ENCODE data around the gene PIWIL1.

PIWIL1 gene

GRCh38 chr12:130382818-130383217, 45.1 kb downstream of the PIWIL1 start:
- DNase-seq: no peak

- no peak for DNase-seq
Measured at GRCh38 chr12:130384234-130384633, 46.5 kb downstream of the PIWIL1 start.

DNA sequence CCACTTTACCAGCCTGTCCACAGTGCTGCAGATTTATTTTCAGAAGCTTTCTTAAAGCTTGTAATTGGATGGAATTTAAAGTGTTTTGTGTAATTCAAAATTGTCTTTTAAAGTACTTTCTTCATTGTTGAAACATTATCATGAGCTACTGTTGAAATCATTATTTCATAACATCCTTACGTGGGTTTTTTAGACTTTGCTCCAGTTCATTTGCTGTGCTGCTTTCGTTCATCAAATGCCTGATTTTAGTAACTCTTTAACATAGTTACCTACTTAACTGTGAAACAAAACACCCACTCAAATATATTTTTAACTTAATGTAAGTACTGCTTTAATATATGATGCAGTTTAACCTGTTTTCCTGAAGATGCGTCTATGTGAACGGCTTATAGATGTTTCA, 47.5 kb downstream of the PIWIL1 start:
- DNase-seq: no peak

GRCh38 chr12:130391186-130391585, 53.5 kb downstream of the PIWIL1 start:
- DNase-seq: no peak

DNA sequence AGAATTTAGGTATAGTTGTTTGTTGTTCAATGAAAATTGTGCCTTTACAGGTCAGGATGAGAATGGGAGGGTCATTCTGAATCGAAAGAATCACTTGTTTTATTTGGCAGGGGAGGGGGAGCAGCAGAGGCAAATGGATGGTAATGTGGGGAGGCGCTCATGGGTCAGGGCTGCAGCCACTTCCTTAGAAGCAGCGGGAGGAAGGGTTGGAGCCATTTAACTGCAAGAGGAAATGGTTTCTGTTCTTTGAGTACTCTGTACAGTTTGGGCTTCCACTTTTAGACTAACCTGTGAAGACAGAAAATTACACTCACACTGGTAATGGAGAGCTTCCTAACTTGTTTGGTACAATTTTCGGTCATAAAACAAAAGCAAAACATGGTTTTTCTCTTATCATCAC, 57.2 kb downstream of the PIWIL1 start:
- DNase-seq: no peak

GRCh38 chr12:130396667-130397066, 59.0 kb downstream of the PIWIL1 start:
- DNase-seq: no peak

GRCh38 chr12:130398100-130398848, 60.6 kb downstream of the PIWIL1 start:
- no peak for DNase-seq

- DNase-seq: no peak
Measured at GRCh38 chr12:130401703-130402102, 64.0 kb downstream of the PIWIL1 start.

GRCh38 chr12:130405332-130405731, 67.6 kb downstream of the PIWIL1 start:
- DNase-seq: no peak

- DNase-seq: no peak
Measured at GRCh38 chr12:130412384-130412783, 74.7 kb downstream of the PIWIL1 start.

- DNase-seq: no peak
Measured at GRCh38 chr12:130413909-130414308, 76.2 kb downstream of the PIWIL1 start.

GRCh38 chr12:130414381-130414780, 76.7 kb downstream of the PIWIL1 start:
- DNase-seq: no peak

DNA sequence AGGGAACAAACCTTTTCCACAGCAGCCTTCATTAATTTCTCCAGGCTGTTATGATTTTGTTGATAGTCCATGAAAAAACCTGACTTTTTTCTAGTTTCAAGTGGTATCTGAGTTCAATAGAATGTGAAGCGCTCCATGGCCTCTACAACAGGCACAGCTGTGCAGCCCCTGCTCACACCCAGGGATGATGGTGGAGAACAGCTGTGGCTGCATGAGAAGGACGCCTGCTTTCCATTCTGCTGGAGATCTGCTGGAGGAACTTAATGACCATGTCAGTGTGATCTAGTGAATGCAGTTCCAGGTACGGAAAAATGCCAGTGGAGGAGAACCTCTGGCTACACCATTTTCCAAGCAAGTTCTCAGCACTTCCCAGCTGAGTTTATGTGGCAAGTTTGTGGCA, 80.6 kb downstream of the PIWIL1 start:
- no peak for DNase-seq

GRCh38 chr12:130419116-130419515, 81.4 kb downstream of the PIWIL1 start:
- DNase-seq: no peak

GRCh38 chr12:130420071-130420470, 82.4 kb downstream of the PIWIL1 start:
- DNase-seq: no peak

- no peak for DNase-seq
Measured at GRCh38 chr12:130421896-130422295, 84.2 kb downstream of the PIWIL1 start.

Measured in activated T-cell treated with anti-CD3 and anti-CD28 coated beads, Interleukin-2, amount 50 U/mL, for 48 hours (primary cell).